Cardiac muscle cell (in vitro differentiated cells and primary cell): ENCODE measurements around the gene AGTR1. TPM values are rescaled to one million over a fixed set of nuclear protein-coding genes. Genes with fewer than 3 reads are reported as not detected.

ENCODE experiments used
- DNase-seq, 2 donors: peaks; one replicate each; pipeline versions ENCODE4 v3.0.0 to v3.0.0-alpha.2; 2010 to 2017; ENCODE audit warnings: low read depth in 1 of 2, low spot score in 1 of 2
- H3K27ac ChIP-seq: fragments of 200-600 bp; sonication (generic); 2 replicates; pipeline ENCODE4 v1.5.1; 2016
- H3K27me3 ChIP-seq: fragments of 200-600 bp; sonication (generic); 2 replicates; pipeline ENCODE4 v1.6.0; 2016; ENCODE audit warnings: control low read depth
- H3K36me3 ChIP-seq: fragments of 200-600 bp; sonication (generic); 2 replicates; pipeline ENCODE4 v1.5.1; 2016; ENCODE audit warnings: control low read depth
- H3K4me1 ChIP-seq: fragments of 200-600 bp; sonication (generic); 2 replicates; pipeline ENCODE4 v1.8.1; 2017; ENCODE audit warnings: low read depth, mild to moderate bottlenecking, mixed run types
- H3K4me3 ChIP-seq: fragments of 200-600 bp; sonication (generic); 2 replicates; pipeline ENCODE4 v1.5.1; 2016; ENCODE audit warnings: mild to moderate bottlenecking
- H3K9me3 ChIP-seq: fragments of 200-600 bp; sonication (generic); 2 replicates; pipeline ENCODE4 v1.5.1; 2017; ENCODE audit warnings: low read depth, mild to moderate bottlenecking, control low read depth
- polyA plus RNA-seq: library from polyadenylated mRNA; unstranded; fragments of >200 nt; fragmentation: Nextera tagmentation; extraction: Ambion mirVana; gene quantifications from 2 replicates; pipeline ENCODE4 v1.2.1, GENCODE V29; 2016
- total RNA-seq: library from RNA; depleted of rRNA; stranded (reverse); fragments of >200 nt; gene quantifications from 2 replicates; pipeline ENCODE4 v1.2.3, GENCODE V29; 2016
- TF ChIP-seq, protein P1 (sequence below): IDR thresholded peaks from 2 replicates; pipeline ENCODE4 v1.5.1; 2012; ENCODE audit warnings: low read depth, mild to moderate bottlenecking, low read length

Gene AGTR1
- total and polyA plus RNA-seq, 2 experiments from 2014 or later: not detected

DNA sequence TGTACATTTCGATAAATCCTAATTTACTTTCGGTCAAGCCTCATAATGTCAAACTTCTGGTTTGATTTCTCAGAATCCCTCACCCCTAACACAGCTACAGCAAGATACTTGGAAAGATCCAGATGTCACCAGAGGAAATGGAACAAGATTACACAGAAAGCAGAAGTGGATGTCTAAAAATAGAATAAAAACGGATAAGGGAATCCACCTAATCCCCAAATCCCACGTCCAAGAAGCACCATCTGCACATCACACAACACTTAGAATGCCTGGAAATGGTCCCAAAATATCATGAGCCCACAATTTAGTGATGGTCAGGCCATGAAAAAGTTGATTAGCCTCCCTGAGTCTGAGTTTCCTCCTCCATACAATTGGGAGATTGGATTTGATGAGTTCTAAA lies 61.7 kb downstream of the AGTR1 start:
- H3K4me3 ChIP-seq: no peak overlapping the region
- DNase-seq: no peak
- TF ChIP-seq, protein P1, sequence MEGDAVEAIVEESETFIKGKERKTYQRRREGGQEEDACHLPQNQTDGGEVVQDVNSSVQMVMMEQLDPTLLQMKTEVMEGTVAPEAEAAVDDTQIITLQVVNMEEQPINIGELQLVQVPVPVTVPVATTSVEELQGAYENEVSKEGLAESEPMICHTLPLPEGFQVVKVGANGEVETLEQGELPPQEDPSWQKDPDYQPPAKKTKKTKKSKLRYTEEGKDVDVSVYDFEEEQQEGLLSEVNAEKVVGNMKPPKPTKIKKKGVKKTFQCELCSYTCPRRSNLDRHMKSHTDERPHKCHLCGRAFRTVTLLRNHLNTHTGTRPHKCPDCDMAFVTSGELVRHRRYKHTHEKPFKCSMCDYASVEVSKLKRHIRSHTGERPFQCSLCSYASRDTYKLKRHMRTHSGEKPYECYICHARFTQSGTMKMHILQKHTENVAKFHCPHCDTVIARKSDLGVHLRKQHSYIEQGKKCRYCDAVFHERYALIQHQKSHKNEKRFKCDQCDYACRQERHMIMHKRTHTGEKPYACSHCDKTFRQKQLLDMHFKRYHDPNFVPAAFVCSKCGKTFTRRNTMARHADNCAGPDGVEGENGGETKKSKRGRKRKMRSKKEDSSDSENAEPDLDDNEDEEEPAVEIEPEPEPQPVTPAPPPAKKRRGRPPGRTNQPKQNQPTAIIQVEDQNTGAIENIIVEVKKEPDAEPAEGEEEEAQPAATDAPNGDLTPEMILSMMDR: no peak
- no peaks in the 10 kb centered on the region for H3K27me3 ChIP-seq
- no peak overlapping the region for H3K27ac ChIP-seq
- H3K9me3 ChIP-seq: no peaks in the 10 kb centered on the region
- no peaks in the 10 kb centered on the region for H3K4me1 ChIP-seq
- H3K36me3 ChIP-seq: no peaks in the 10 kb centered on the region

GRCh38 chr3:148763156-148763680 lies 65.5 kb downstream of the AGTR1 start:
- Histone ChIP-seq H3K4me1 (no peaks in the 10 kb centered on the region), H3K27me3 (no peaks in the 10 kb centered on the region), H3K9me3 (no peaks in the 10 kb centered on the region), H3K36me3 (no peaks in the 10 kb centered on the region), H3K27ac (no peak overlapping the region), H3K4me3 (no peak overlapping the region)
- no peak for DNase-seq
- TF ChIP-seq, protein P1: no peak

GRCh38 chr3:148763986-148764935 lies 66.6 kb downstream of the AGTR1 start:
- H3K4me3 ChIP-seq: no peak overlapping the region
- H3K4me1 ChIP-seq: no peaks in the 10 kb centered on the region
- DNase-seq: no peak
- no peaks in the 10 kb centered on the region for H3K9me3 ChIP-seq
- TF ChIP-seq, protein P1: no peak
- no peak overlapping the region for H3K27ac ChIP-seq
- H3K36me3 ChIP-seq: no peaks in the 10 kb centered on the region
- H3K27me3 ChIP-seq: no peaks in the 10 kb centered on the region

- no peak overlapping the region for H3K27ac ChIP-seq
- no peaks in the 10 kb centered on the region for H3K36me3 ChIP-seq
- no peak overlapping the region for H3K4me3 ChIP-seq
- no peaks in the 10 kb centered on the region for H3K4me1 ChIP-seq
- no peak for DNase-seq
- H3K27me3 ChIP-seq: no peaks in the 10 kb centered on the region
- TF ChIP-seq, protein P1: no peak
- no peaks in the 10 kb centered on the region for H3K9me3 ChIP-seq
Observed at GRCh38 chr3:148772361-148772760, 74.7 kb downstream of the AGTR1 start.

- Histone ChIP-seq H3K27ac (no peak overlapping the region), H3K4me1 (no peaks in the 10 kb centered on the region), H3K4me3 (no peak overlapping the region), H3K27me3 (no peaks in the 10 kb centered on the region), H3K9me3 (no peaks in the 10 kb centered on the region), H3K36me3 (no peaks in the 10 kb centered on the region)
- no peak for DNase-seq
- TF ChIP-seq, protein P1: no peak
Observed at GRCh38 chr3:148772835-148773234, 75.1 kb downstream of the AGTR1 start.
